Gastrocnemius medialis (tissue), 4 donors: ENCODE results near the gene ACBD6.

Experiments used
- CTCF ChIP-seq, 5 experiments: fragments of 450-650 bp in 3 of 5; fragments of 200-600 bp in 2 of 5; sonication (generic) in 2 of 5; IDR thresholded peaks in 4 of 5; conservative IDR thresholded peaks in 1 of 5; 1 replicate in 4 of 5; 2 replicates in 1 of 5; pipeline ENCODE4 v1.5.1; 2016 to 2019; ENCODE audit warnings: antibody characterized with exemption in 5 of 5, mild to moderate bottlenecking in 3 of 5, moderate library complexity in 3 of 5
- POLR2A ChIP-seq, 2 donors: fragments of 450-650 bp; IDR thresholded peaks; one replicate each; pipeline ENCODE4 v1.6.1; 2017; ENCODE audit warnings: antibody characterized with exemption in 2 of 2, mild to moderate bottlenecking in 2 of 2, moderate library complexity in 2 of 2

GRCh38 chr1:180376800-180377199, 125.6 kb downstream of the ACBD6 start:
- TF ChIP-seq CTCF (IDR thresholded peaks at IDR 0.05 in 4 of 5, conservative IDR thresholded peaks at IDR 0.05 in 1 of 5) (no peak), POLR2A (IDR thresholded peaks at IDR 0.05) (no peak)
